Stimulated activated naive CD8-positive, alpha-beta T cell treated with anti-CD3 and anti-CD28 coated beads, Interleukin-15, Interleukin-2, amounts not matched to agents 100 U/mL and 50 U/mL, for 24 hours (primary cell): ENCODE measurements around the gene TMEM200B.
"Not testable (repeated sequence)": the region's sequence is repeated elsewhere in the genome, so short reads cannot be mapped to it uniquely, and the experiment has no call there.

ENCODE experiments used
- ATAC-seq: fragments of 150-1000 bp; cut with Tn5 transposase; one replicate; pipeline ENCODE4 v1.10.0; 2021
- DNase-seq: peaks from one replicate; pipeline ENCODE4 v3.0.0; 2021

Gene TMEM200B

GRCh38 chr1:29133861-29134694 lies 10.4 kb upstream of the TMEM200B start:
- DNase-seq (no peak), ATAC-seq (peak; percentile 43)

GRCh38 chr1:29131056-29131455 lies 7.4 kb upstream of the TMEM200B start:
- not testable (repeated sequence) for DNase-seq, ATAC-seq

GRCh38 chr1:29129916-29130315 lies 6.2 kb upstream of the TMEM200B start:
- ATAC-seq: no peak
- DNase-seq: no peak

GRCh38 chr1:29128739-29129138 lies 5.0 kb upstream of the TMEM200B start:
- no peak for DNase-seq
- no peak for ATAC-seq

GRCh38 chr1:29126198-29126597 lies 2.5 kb upstream of the TMEM200B start:
- ATAC-seq (no peak), DNase-seq (no peak)

- ATAC-seq (no peak), DNase-seq (no peak)
Measured at GRCh38 chr1:29125788-29126187, 2.1 kb upstream of the TMEM200B start.

GRCh38 chr1:29125237-29125641 lies 1.5 kb upstream of the TMEM200B start:
- ATAC-seq (no peak), DNase-seq (no peak)

GRCh38 chr1:29124366-29125236 lies 898 bp upstream of the TMEM200B start:
- DNase-seq: peak; percentile 79

GRCh38 chr1:29123053-29123886 lies 433 bp downstream of the TMEM200B start:
- no peak for ATAC-seq
- DNase-seq: peak; percentile 48

More at GRCh38 chr1:29124366-29125236, 898 bp upstream of the TMEM200B start:
- ATAC-seq: peak; percentile 58

- ATAC-seq: no peak
- DNase-seq: peak; percentile 39
Measured at GRCh38 chr1:29122682-29123052, 1.0 kb downstream of the TMEM200B start.

- DNase-seq: peak; percentile 30
- no peak for ATAC-seq
Measured at GRCh38 chr1:29121936-29122681, 1.6 kb downstream of the TMEM200B start.

GRCh38 chr1:29121516-29121935 lies 2.2 kb downstream of the TMEM200B start:
- DNase-seq (peak; percentile 27), ATAC-seq (peak; percentile 1)

- ATAC-seq (peak; percentile 69), DNase-seq (peak; percentile 79)
Measured at GRCh38 chr1:29120947-29121485, 2.7 kb downstream of the TMEM200B start.

- DNase-seq: no peak
- ATAC-seq: no peak
Measured at GRCh38 chr1:29120367-29120766, 3.3 kb downstream of the TMEM200B start.

GRCh38 chr1:29119121-29119929 lies 4.4 kb downstream of the TMEM200B start:
- DNase-seq: no peak
- no peak for ATAC-seq

GRCh38 chr1:29117381-29117780 lies 6.3 kb downstream of the TMEM200B start:
- ATAC-seq (no peak), DNase-seq (no peak)

GRCh38 chr1:29114654-29115053 lies 9.0 kb downstream of the TMEM200B start:
- DNase-seq (no peak), ATAC-seq (no peak)

- DNase-seq (no peak), ATAC-seq (peak; percentile 79)
Measured at GRCh38 chr1:29113413-29114117, 10.1 kb downstream of the TMEM200B start.

- ATAC-seq (peak; percentile 35), DNase-seq (no peak)
Measured at GRCh38 chr1:29112705-29113412, 10.8 kb downstream of the TMEM200B start.
